OCI-LY1 (cell line): ENCODE results near the gene PCBP1.

Experiments used
- H2AFZ ChIP-seq: fragments of 200-600 bp; sonication (generic), shearing (Covaris generic); 2 replicates; pipeline ENCODE4 v1.6.0; 2014; ENCODE audit warnings: antibody characterized with exemption, mild to moderate bottlenecking, low read length
- H3F3A ChIP-seq: fragments of 200-600 bp; sonication (generic), shearing (Covaris generic); 2 replicates; pipeline ENCODE4 v1.6.0; 2014; ENCODE audit warnings: mild to moderate bottlenecking, antibody characterized with exemption, low read length, moderate library complexity; ENCODE audit not compliant: insufficient read depth
- H3K27ac ChIP-seq: fragments of 200-600 bp; sonication (generic); 2 replicates; pipeline ENCODE4 v1.5.1; 2014; ENCODE audit warnings: low read length, mixed run types, mild to moderate bottlenecking, low read depth; ENCODE audit not compliant: poor library complexity, severe bottlenecking
- H3K27me3 ChIP-seq: fragments of 200-600 bp; sonication (generic); 2 replicates; pipeline ENCODE4 v1.6.0; 2014; ENCODE audit warnings: antibody characterized with exemption, mild to moderate bottlenecking, low read length, moderate library complexity; ENCODE audit not compliant: insufficient read depth
- H3K36me3 ChIP-seq: fragments of 200-600 bp; sonication (generic); 2 replicates; pipeline ENCODE4 v1.6.1; 2014; ENCODE audit warnings: mild to moderate bottlenecking, antibody characterized with exemption, low read length, moderate library complexity, mixed read lengths; ENCODE audit not compliant: insufficient read depth
- H3K4me1 ChIP-seq: fragments of 200-600 bp; sonication (generic); 2 replicates; pipeline ENCODE4 v1.5.1; 2014; ENCODE audit warnings: mild to moderate bottlenecking, low read length, moderate library complexity; ENCODE audit not compliant: insufficient read depth, severe bottlenecking
- H3K4me2 ChIP-seq: fragments of 200-600 bp; sonication (generic), shearing (Covaris generic); 2 replicates; pipeline ENCODE4 v1.6.1; 2014; ENCODE audit warnings: low read length
- H3K4me3 ChIP-seq: fragments of 200-600 bp; sonication (generic); 2 replicates; pipeline ENCODE4 v1.5.1; 2014; ENCODE audit warnings: low read length, low read depth, mild to moderate bottlenecking, mixed read lengths; ENCODE audit not compliant: poor library complexity, severe bottlenecking
- H3K79me2 ChIP-seq: fragments of 200-600 bp; shearing (Covaris generic); 2 replicates; pipeline ENCODE4 v1.6.1; 2016; ENCODE audit warnings: mixed run types, low read length, mixed read lengths; ENCODE audit not compliant: insufficient read depth
- H3K9ac ChIP-seq: fragments of 200-600 bp; sonication (generic), shearing (Covaris generic); 2 replicates; pipeline ENCODE4 v1.6.1; 2014; ENCODE audit warnings: mild to moderate bottlenecking, low read length, mixed read lengths
- H3K9me2 ChIP-seq: fragments of 200-600 bp; sonication (generic), shearing (Covaris generic); 2 replicates; pipeline ENCODE4 v1.6.1; 2014; ENCODE audit warnings: low read depth, mild to moderate bottlenecking, low read length, mixed read lengths
- H3K9me3 ChIP-seq: fragments of 200-600 bp; shearing (Covaris generic); 2 replicates; pipeline ENCODE4 v1.6.1; 2014; ENCODE audit warnings: low read length, mixed read lengths
- H4K20me1 ChIP-seq: fragments of 200-600 bp; sonication (generic), shearing (Covaris generic); 2 replicates; pipeline ENCODE4 v1.6.0; 2016; ENCODE audit warnings: mild to moderate bottlenecking, low read length; ENCODE audit not compliant: insufficient read depth
- CTCF ChIP-seq: fragments of 200-600 bp; sonication (generic), shearing (Covaris generic); IDR thresholded peaks from 2 replicates; pipeline ENCODE4 v1.5.1; 2017; ENCODE audit warnings: mild to moderate bottlenecking, antibody characterized with exemption, low read length, moderate library complexity, mixed read lengths
- EZH2 ChIP-seq: fragments of 200-600 bp; sonication (generic), shearing (Covaris generic); IDR thresholded peaks from 2 replicates; pipeline ENCODE4 v1.8.0; 2017; ENCODE audit warnings: borderline replicate concordance, mixed run types, mild to moderate bottlenecking, antibody characterized with exemption, low read length, moderate library complexity, mixed read lengths

Gene PCBP1

GRCh38 chr2:70094171-70094977 is 7.1 kb downstream of the PCBP1 start:
- H3K4me1 ChIP-seq = peaks cover 43% of the 10 kb centered on the region

DNA sequence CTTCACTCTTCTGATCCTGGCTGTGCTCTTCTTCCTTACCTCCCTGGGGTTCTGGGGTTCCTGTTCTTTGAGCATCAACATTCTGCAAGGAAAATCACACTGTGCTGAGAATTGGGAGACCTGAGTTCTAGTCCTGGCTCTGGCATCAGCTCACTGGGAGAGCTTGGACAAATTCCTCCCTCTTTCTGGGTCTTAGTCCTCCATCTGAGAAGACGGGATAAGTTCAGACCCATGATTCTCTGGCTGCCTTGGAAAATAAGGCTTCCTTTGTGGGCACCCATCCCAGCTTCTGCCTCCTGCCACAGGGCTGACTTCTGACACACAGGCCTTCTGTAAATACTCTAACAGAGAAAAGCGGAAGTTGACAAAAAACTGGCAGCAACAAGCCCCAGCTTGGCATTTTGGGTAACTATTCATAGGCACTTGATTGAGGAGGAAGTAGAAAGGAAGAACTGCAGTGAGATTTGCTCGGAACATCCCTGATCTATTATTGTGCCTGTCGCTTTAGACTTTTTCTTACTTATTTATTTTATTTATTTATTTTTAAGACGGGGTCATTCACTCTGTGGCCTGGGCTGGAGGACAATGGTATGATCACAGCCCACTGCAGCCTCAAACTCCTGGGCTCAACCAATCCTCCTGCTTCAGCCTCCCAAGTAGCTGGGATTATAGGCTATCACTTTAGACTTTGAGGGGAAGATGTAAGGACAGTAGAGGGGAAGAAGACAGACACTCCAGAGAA is 7.9 kb downstream of the PCBP1 start:
- H4K20me1 ChIP-seq = no peaks in the 10 kb centered on the region
- peak overlapping the region; percentile 43 for H3K4me3 ChIP-seq
- H3K27me3 ChIP-seq = no peaks in the 10 kb centered on the region
- H3K27ac ChIP-seq = peak overlapping the region; percentile 93
- no peak overlapping the region for H2AFZ ChIP-seq
- H3K9ac ChIP-seq = peak overlapping the region; percentile 66
- H3K4me2 ChIP-seq = peak overlapping the region; percentile 65
- H3K79me2 ChIP-seq = no peaks in the 10 kb centered on the region
- TF ChIP-seq CTCF (no peak), EZH2 (no peak)
- no peaks in the 10 kb centered on the region for H3K9me2 ChIP-seq
- H3K36me3 ChIP-seq = no peaks in the 10 kb centered on the region
- peaks cover 14% of the 10 kb centered on the region; the same call in 1 of the 2 replicates for H3F3A ChIP-seq
- H3K9me3 ChIP-seq = no peaks in the 10 kb centered on the region
- H3K4me1 ChIP-seq = peaks cover 36% of the 10 kb centered on the region

More at GRCh38 chr2:70094171-70094977, 7.1 kb downstream of the PCBP1 start:
- Histone ChIP-seq H3K9me2 (no peaks in the 10 kb centered on the region), H3K27me3 (no peaks in the 10 kb centered on the region), H3K27ac (peak overlapping the region; percentile 93), H3F3A (peaks cover 18% of the 10 kb centered on the region; the same call in 1 of the 2 replicates), H3K9me3 (no peaks in the 10 kb centered on the region), H3K9ac (peak overlapping the region; percentile 66), H3K36me3 (peaks cover 6% of the 10 kb centered on the region; the same call in 1 of the 2 replicates), H3K4me3 (peak overlapping the region; percentile 43), H4K20me1 (no peaks in the 10 kb centered on the region), H2AFZ (no peak overlapping the region), H3K79me2 (no peaks in the 10 kb centered on the region), H3K4me2 (peak overlapping the region; percentile 65)
- no peak for TF ChIP-seq EZH2
- peak; percentile 25; the same call in 1 of the 2 replicates for TF ChIP-seq CTCF

DNA sequence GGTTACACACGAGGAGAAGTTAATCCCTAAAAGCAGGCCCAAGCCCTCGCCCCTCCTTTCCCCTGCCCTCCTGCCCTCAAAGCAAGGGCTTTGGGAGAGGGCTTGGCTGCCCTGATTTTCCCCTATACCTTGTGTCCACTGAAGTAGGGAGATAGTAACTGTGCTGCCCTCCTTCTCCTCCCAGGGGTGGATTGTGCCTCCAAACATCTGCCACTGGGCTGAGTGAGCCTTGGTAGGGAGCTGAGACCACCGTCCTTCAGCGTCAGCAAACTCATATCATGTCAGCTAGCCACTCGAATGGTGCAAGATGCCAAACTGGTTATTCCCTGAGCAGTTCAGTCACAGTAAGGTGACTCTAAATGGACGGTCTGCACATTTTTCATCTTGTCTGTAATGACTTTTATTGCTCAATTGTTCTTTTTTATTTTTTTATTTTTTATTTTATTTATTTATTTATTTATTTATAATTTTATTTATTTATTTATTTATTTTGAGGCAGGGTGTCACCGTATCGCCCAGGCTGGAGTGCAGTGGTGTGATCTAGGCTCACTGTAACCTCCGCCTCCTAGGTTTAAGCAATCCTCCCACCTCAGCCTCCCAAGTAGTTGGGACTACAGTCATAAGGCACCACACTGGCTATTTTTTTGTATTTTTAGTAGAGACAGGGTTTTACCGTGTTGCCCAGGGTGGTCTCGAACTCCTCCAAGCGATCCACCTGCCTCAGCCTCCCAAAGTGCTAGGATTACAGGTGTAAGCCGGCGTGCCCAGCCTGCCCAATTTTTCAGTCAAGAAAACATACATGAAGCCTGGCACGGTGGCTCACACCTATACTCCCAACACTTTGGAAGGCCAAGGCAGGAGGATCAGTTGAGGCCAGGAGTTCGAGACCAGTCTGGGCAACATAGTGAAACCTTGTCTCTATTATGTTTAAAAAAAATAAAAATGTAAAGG is 8.7 kb downstream of the PCBP1 start:
- H3K4me3 ChIP-seq = peak overlapping the region; percentile 6
- no peaks in the 10 kb centered on the region for H3K36me3 ChIP-seq
- H3K9me2 ChIP-seq = no peaks in the 10 kb centered on the region
- H3K4me2 ChIP-seq = peak overlapping the region; percentile 65; the same call in 1 of the 2 replicates
- peaks cover 14% of the 10 kb centered on the region; the same call in 1 of the 2 replicates for H3F3A ChIP-seq
- H3K4me1 ChIP-seq = peaks cover 30% of the 10 kb centered on the region
- no peaks in the 10 kb centered on the region for H3K9me3 ChIP-seq
- TF ChIP-seq CTCF = no peak
- no peak for TF ChIP-seq EZH2
- no peaks in the 10 kb centered on the region for H4K20me1 ChIP-seq
- no peaks in the 10 kb centered on the region for H3K27me3 ChIP-seq
- H2AFZ ChIP-seq = no peak overlapping the region
- peak overlapping the region; percentile 93 for H3K27ac ChIP-seq
- peak overlapping the region; percentile 51 for H3K9ac ChIP-seq
- no peaks in the 10 kb centered on the region for H3K79me2 ChIP-seq
